NCI-H187 (cell line): ENCODE measurements around the gene SLC6A7.

Experiments used
- DNase-seq, 2 experiments: peaks; one replicate each; lab custom pipeline; 2025; lab: John Stamatoyannopoulos, UW

Gene SLC6A7

DNA sequence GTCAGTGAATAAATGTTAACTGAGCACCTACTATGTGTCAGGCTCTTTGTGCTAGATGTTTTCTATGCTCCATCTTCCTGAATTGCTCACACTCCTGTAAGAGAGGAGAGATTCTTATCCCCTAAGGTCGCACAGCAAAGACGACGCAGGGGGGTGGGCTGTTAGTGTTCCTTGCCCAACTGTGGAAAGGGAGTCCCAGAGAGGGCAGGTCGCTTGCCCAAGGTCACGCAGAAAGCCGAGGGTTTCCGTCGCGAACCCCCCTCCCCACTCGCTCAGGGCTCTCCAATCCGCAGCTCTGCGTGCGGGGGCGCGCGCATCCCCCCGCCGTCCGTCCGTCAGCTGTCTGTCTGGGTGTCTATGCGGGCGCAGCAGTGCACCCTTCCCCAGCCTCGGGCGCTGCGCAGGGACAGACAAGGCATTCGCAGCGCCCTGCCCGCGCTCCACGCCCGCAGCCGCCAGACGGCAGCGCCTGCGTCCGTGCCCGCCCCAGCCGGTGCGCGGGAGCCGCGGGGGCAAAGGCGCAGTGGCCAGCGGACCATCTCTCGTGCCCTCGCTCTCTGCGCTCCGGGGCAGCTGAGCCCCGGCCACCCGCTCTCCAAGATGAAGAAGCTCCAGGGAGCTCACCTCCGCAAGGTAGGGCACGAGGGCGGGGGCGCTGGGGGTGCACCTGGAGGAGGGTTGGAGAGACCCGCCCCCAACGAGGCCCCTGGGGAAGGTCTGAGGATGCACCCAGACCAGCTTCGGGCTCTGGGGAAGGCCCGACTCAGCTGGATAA is at the start of gene SLC6A7:
Gene SLC6A7, plus strand, starts transcription at position 335 of the 775 bp plus-strand sequence. Its CDS starts 266 bp downstream, at position 601.
- no peak for DNase-seq

DNA sequence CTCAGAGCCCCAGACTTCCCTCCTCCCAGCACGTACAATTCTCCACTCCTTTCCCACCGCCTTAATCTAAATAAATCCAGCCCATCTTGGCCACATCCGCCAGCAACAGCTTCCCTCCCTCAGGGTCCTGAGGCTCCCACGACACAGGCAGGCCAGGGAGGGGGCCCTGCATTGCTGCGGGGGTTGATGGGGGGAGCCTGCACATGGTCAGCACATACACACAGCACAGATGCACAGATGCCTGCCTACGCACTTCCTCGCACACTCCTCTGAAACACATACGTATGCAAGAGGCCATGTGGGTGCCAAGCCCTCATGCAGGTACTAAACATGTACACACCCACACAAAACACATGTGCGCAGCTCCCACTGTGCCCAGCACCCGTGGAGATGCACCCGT is 49.0 kb upstream of the SLC6A7 start:
- no peak for DNase-seq

DNA sequence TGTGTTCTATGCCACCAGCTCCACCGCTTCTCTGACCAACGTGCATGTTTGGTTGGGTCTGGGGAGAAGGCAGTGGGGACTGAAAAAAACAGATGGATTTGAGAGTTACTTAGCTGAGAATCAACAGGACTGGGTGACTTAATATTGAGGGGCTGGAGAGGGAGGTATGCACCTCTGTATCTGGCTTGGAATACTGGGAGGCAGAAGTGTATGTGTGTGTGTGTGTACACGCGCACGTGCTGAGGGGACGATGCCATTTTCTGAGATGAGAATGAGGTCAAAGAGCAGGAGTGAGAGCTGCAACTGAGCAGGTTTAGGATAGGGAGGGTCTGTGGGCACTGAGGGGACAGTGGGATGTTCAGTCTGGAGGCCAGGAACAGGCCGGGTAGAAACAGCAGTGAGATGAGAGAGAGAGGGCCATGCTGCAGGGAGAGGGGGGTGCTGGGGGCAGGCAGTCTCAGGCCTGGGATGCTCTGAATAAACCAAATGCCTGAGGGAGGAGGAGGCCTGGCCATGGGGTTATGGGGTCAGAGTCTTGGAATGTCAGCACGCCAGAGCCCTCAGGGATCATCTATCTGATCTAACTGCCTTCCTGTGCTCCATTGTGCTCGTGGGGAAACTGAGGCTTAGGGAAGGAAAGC is 48.2 kb upstream of the SLC6A7 start:
- no peak for DNase-seq

DNA sequence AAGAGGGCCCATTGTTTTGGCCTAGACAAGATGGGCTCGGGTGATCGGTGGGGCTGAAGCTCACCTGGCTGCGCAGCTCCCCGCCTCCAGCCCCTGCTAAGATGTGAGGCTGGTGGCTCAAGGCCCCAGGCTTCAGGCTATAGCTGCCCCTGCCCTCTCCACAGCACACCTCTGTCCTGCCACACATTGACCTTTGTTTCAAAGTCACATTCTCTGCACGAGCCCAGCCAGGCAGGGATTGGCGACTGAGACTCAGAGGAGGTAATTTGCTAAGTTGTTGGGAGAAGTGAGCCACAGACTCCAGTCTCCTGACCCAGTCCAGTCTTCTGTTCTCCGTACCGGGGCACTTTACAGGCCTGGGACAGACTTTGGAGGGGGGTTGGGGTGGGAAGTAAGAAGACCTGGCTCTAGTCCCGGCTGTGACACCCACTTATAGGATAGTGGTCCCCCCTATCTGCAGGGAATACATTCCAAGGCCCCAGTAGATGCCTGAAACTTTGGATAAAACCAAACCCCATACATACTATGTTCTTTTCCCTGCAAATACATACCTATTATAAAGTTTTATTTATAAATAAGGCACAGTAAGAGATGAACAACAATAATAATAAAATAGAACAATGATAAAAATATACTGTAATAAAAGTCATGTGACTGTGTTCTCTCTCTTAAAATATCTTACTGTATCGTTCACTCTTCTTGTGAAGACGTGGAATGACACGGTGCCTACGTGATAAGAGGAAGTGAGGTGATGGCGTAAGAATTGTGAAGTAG is 47.5 kb upstream of the SLC6A7 start:
- DNase-seq: no peak

DNA sequence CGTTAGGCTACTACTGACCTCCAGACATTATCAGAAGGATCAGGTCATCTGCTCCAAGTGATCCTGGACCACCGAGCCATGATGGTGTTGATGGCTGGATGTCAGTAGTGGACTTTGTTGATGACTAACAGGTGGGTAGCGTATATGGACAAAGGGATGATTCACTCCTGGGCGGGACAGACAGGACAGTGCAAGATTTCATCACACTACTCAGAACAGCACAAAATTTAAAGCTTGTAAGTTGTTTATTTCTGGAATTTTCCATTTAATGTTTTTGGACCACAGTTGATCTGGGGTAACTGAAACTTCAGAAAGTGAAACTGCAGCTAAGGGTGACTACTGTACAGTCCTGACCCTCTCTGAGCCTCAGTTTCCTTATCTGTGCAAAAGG is 46.9 kb upstream of the SLC6A7 start:
- no peak for DNase-seq

DNA sequence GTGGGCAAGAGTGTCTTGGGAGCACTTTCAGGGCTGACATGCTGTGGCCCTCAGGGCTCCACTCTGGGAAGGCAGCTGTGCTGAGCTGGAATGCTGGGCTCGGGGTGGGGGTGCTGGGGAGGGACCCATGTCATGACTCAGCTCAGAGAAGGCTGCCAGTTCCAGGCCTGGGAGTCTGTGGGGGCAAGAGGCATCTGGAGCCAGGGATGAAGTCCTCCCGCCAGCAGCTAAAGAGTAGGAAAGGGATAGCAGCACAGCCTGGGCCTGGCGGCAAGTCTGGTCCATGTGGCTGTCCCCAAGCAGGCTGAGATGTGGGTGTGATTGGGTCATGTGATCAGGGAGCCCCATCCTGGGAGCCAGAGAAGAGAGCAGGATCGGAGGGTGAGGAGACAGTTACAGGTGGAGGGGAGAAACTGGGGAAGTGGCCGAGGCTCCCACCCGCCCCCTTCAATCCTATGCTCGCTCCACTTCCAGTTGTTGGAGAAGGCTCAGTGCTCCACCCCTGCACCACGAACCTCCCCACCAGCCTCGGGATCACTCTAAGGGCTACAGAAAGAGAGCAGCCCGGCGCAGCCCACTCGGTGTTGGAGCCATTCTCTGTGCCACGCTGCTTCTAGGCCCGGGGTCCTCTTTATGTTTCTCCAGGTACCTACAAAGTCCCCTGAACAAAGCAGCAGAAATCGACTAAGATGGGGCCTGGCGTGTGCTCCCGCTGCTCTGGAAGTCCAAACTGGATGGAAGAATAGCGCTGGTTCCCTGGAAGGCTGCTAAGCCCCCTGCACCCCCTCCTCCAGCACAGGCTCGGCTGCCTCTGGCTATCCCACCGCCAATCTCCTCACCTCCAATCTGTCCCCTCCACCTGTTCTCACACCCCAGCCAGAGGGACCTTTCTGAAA is 46.3 kb upstream of the SLC6A7 start:
- no peak for DNase-seq

DNA sequence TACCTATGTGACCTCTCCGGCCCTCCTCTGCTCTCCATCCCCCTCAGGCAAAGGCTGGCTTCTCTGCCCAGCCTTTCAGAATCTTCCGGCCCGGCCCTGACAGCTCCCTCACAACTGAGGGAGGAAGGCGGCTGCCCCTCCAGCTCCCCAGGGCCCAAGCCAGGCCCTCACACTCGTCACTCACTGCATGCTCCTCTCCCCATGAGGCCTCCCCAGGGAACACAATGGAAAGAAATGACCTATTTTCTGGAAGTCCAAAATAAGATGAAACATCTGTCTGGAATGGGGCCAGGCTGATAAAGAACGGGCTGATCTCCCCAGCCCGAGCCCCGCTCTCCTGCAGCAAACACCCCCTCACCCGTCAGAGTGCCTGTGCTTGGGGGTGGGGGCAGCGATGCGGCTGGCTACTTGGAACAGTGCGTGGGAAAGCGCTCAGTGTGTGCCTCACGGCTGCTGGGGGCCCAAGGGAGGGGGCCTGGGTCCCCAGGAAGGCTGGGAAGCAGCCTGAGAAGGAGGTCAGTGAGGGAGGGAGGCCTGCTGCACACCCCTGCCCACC is 45.5 kb upstream of the SLC6A7 start:
- no peak for DNase-seq

DNA sequence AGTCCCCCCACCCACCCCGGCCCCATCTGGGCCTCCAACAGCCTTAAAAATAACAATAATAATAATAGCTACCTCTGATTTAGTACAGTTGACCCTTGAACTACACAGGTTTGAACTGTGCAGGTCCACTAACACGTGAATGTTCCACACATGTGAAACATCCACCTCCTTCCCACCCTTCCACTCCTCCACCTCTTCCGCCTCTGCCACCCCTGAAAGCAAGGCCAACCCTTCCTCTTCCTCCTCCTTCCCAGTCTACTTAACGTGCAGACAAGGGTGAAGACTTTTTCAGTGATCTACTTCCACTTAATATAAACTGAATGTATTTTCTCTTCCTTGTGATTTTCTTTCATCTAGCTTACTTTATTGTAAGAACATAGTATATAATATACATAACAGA is 45.0 kb upstream of the SLC6A7 start:
- no peak for DNase-seq

DNA sequence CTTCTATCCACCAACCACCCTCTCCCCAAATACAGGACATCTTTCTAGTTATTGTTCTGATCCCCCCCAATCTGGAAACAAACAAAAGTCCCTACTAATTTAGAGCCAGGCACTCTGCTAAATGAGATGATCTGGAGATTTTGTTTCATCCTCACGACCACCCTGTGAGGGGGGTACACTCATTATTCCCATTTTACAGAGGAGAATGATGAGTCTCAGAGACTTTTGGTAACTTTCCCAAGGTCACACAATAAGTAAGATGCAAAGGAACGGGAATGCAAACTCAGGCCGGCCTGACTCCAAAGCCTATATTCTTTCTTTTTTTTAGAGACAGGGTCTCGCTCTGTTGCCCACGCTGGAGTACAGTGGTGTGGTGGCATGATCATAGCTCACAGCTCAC is 43.6 kb upstream of the SLC6A7 start:
- no peak for DNase-seq

DNA sequence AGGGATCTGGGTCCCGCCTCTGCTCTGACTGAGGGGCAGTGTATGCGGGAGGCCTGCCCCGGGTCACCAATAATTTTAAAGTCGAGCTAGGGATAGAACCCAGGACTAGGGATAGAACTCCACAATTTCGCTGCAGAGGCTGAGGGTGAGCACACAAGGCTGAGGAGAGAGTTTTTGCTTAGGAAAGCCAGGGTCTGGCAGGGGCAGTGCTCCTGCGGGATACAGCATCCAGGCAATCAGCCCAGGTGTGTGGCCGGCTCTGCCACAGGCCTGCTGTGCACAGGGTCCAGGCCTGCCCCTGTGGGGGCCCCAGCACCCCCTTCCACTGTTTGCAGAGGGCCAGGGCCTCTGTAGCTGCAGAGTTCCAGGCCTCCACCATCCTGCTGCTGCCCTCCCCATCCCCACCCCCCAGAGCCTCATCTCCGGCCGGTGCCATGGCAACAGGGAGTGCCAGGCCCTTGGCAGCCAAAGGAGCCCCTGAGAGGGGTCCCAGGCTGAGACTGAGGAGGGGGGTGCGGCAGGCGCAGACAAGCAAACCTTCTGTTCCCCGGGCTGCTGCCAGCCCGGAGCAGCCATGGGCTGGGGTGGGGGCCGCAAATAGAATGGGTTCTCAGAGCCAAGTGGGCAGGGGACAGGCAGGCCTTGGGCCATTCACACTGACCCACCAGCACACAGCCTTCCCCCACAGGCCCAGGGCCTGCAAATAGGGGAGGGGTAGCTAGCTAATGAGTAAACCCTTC is 42.8 kb upstream of the SLC6A7 start:
- DNase-seq: no peak

DNA sequence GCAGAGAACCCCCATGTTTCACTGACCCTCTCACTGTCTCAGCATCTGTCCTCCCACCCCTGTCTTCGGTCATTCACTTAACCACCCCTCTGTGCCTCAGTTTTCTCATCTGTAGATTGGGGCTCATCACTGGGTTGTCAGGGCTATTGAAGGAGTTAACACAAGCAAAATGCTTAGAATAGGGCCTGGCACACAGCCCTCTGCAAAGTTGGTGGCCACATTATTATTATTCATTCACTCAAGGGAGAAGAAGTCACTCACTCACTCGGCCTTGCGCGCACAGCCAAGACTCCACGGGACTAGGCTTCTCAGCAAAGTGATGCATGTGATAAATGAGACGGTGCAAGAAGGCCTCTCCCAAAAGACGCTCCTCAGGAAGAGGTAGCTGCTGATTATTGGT is 42.2 kb upstream of the SLC6A7 start:
- DNase-seq: no peak

DNA sequence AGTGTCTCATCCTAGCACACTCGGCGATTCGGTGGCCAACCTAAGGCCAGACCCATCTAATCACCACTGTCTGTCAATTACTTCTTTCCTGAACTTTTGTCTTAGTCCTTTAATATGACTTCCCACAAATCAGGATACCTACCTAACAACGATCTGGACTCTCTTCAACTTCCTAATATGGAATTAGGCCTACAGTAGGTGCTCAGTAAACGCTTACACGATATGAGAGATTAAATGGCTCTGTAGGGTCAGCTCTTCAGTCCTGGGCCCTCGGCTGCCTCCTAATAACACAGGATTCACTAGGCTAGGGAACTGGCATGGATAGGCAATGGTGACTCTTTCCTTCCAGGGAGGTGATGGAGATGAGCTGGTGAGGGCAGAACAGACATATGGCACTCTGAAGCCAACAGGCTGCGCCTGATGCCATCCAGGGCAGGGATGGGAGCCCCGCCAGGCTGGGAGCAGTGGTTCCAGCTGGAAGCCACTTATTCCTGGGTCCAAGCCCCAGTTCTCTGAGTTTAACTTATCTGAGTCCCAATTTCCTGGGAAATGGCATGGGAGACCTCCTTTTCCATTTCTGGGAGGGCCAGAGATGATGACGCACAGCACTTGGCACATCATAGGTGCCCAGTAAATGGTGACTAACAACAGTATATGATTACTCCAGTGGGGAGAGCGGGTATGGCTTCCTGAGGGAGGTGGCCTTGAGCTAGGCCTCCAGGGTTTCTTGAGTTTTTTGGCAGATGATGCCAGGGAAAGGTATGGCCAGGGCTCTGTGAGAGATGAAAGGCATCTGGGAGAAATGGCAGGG is 41.5 kb upstream of the SLC6A7 start:
- DNase-seq: no peak

DNA sequence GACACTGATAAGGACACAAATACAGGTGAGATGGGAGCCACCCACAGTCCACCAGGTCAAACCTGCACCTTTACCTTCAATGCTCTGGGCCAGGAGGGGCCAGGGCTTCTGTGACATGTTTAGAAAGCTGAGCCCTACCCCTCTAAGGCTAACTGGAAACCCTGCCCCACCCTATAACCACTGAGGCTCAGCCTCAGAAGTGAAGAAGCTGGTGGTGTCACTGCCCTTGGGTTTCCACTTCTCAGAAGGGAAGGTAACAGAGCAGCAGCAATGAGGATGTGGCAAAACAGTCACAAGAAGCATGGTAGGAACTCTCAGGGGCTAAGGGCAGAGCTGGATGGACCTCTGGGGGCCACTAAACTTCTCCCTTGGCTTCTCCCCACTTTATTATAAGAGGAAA is 40.2 kb upstream of the SLC6A7 start:
- no peak for DNase-seq

DNA sequence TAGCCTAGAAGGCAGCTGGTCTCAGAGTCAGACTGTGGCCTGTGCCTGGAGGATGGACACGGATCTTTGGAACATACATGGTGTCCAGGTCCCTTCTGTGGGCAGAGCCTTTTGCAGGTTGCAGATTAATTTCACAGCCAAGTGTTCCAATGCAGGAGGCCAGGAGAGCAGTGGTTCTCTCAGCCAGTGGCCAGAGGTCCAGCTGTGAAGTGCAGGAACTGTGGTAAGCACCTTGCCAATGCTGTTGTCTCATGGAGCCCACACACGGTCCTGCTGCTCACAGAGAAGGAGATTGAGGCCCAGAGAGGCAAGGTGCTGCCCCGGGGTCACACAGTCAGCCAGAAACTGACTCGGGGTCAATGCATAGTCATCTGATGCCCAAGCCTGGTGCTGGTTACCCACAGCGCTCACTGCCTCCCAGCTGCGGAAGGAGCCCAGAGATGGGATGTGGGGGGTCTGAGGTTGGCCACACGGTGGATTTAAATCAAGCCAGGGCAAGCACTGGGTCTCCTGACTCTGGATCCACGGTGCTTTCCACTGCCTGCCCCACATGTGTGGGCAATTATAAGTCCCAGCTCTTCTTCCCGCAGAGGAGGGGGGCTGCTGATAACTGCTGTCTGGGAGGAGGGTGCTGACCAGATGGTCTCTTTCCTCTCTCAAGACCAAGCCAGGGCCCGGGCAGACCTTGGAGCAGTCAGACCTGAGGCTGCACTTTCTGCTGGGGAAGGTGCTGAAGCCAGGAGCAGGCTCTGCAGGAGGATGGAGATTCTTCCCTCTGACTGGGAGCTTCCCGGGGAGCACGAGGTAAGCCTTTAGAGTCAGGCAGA is 37.0 kb upstream of the SLC6A7 start:
- DNase-seq: no peak

DNA sequence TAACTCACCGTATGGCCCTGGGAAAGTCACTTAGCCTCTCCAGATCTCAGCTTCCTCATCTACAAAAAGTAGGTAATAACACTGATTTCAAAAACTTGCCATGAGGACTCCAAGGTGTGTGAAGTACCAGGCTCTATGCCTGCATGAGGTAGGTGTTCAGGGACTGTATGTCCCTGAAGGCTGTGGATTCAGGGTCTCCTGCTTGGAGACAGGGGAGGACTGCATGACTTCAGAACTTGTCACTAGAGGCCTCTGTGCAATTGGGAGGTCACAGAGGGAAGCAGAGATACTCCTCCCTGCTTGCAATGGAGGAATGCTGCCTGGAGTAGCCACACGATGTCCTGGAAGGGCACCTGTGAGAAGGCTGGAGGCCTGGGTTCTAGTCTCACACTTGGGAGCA is 36.4 kb upstream of the SLC6A7 start:
- DNase-seq: no peak

DNA sequence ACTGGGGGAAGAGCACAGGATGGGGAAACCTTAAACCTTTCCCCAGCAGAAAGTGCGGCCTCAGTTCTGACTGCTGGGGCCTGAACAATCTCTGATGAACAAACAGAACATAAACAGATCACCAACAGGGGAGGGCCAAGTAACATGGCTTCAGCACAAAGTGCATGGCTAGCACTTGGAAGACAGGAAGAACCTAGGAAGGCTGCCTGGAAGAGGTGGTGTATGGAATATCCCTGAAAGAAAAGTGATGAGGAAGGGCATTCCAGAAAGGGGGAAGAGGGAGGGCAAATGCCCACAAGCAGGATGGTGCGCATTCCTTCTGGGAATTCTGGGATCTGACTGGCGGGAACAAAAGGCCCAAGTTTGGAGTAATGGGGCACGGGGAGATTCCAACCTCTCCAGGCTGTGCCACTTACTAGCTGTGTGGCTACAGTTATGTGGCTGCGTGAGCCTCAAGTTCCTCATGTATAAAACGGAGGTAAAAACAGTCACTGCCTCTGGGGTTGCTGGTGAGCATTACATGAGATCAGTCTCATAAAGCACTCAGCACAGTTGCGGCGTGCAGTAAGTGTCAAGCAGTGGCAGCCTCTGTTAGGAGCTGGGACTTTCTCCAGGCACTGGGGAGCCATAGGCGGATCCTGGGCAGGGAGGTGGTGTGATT is 35.8 kb upstream of the SLC6A7 start:
- DNase-seq: no peak

DNA sequence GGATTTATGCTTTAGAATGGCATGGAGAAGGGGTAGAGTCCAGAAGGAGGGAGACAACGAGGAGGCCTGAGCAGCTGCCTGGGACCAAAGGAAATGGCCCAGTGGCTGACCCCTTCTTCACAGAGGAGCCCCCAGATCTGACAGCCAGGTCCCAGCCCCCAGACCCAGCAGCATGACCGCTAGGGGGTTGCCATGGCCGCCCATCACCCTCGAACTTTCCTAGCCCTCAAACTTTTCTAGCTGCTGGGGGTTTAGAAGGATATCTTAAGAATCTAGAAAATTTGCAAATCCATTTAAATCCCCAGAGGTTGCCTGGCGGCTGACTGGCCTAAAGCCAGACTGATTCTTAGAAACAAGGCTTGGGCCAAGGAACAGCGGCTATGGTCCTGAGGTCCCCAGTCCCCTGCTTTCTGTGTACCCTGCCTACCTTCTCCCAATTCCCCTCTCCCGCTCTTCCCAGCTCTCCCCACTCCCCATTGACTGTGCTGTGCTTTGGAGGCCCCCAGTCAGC is 35.2 kb upstream of the SLC6A7 start:
- no peak for DNase-seq

DNA sequence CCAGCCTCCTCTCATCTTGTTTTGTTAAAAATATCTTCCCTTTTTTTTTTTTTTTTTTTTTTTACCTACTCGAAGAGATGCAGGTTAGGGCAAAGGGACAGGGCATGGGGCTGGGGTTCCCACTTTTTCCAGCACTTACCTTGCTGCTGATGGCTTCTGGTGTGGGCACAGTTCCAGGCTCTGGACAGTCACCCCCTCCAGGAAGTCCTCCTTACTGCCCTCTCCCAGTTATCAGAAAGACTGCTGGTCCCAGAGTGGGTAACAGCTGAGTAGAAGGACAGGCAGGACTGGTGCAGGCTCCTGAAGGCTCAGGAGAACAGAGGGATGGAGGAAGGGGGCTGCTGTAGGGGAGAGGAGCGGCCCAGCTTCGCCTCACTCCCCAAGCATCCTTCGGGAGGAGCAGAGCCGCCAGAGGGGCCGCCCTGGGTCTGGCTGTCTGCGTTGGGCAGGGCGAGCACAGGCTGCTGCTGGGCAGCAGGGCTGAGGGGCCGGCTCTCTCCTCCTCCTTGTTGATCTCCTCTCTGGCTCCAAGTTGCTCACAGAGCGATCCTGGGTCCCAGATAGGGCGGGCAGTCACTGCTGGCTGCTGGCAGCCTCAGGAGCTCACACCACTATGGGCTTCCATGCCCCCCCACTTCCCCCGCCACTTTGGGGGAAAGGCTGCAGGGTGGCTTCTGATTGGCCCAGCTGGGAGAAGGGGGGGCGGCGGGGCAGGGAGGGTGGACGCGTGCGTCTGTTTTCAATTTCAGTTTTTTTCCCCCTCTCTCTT is 34.4 kb upstream of the SLC6A7 start, which contains the start of gene PDGFRB:
Gene PDGFRB, minus strand, starts transcription at position 588 of the 769 bp plus-strand sequence. CDS start 18,798 bp downstream, outside the sequence.
- DNase-seq: no peak
